Keratinocyte (primary cell): ENCODE data around the gene DISC1. TPM values are rescaled to one million over a fixed set of nuclear protein-coding genes. Genes with fewer than 3 reads are reported as not detected.

ENCODE experiments used
- DNase-seq: peaks from one replicate; pipeline ENCODE4 v3.0.0-alpha.2; 2011; ENCODE audit warnings: low read depth, missing footprints, low spot score
- FAIRE-seq: peaks from 2 replicates; lab custom pipeline; 2011; peaks lifted over from hg19 to GRCh38; lab: Jason Lieb, UNC
- H2AFZ ChIP-seq: 2 replicates; pipeline ENCODE4 v1.6.0; 2012; ENCODE audit warnings: low read length, control low read depth, inconsistent platforms; ENCODE audit not compliant: control insufficient read depth
- H3K27ac ChIP-seq: 2 replicates; pipeline ENCODE4 v1.5.1; 2011; ENCODE audit warnings: low read length; ENCODE audit not compliant: control insufficient read depth, insufficient read depth
- H3K27me3 ChIP-seq: 3 replicates; pipeline ENCODE4 v1.6.0; 2011; ENCODE audit warnings: low read length; ENCODE audit not compliant: control insufficient read depth, insufficient read depth; ENCODE audit errors: extremely low read depth
- H3K36me3 ChIP-seq, 2 experiments: 2 replicates in 1 of 2; 3 replicates in 1 of 2; pipeline ENCODE4 v1.5.1; 2011; ENCODE audit warnings: low read length in 2 of 2, mild to moderate bottlenecking in 1 of 2; ENCODE audit not compliant: control insufficient read depth in 2 of 2, insufficient read depth in 2 of 2; ENCODE audit errors: extremely low read depth in 1 of 2
- H3K4me1 ChIP-seq: 3 replicates; pipeline ENCODE4 v1.5.1; 2011; ENCODE audit warnings: low read length; ENCODE audit not compliant: control insufficient read depth, insufficient read depth; ENCODE audit errors: extremely low read depth
- H3K4me2 ChIP-seq: 3 replicates; pipeline ENCODE4 v1.6.0; 2011; ENCODE audit warnings: low read depth, low read length; ENCODE audit not compliant: control insufficient read depth, insufficient read depth; ENCODE audit errors: extremely low read depth
- H3K4me3 ChIP-seq, 3 experiments: fragments of 200-600 bp in 1 of 3; sonication (generic) in 1 of 3; 2 replicates in 2 of 3; 3 replicates in 1 of 3; pipeline ENCODE4 v1.5.1; 2011 to 2016; ENCODE audit warnings: low read length in 3 of 3, mild to moderate bottlenecking in 3 of 3, control low read depth in 2 of 3, inconsistent platforms in 1 of 3, low read depth in 1 of 3, mixed read lengths in 1 of 3, mixed run types in 1 of 3, moderate library complexity in 1 of 3; ENCODE audit not compliant: control insufficient read depth in 2 of 3, insufficient read depth in 2 of 3; ENCODE audit errors: extremely low read depth in 1 of 3
- H3K79me2 ChIP-seq: 2 replicates; pipeline ENCODE4 v1.6.0; 2012; ENCODE audit warnings: low read length; ENCODE audit not compliant: control insufficient read depth, insufficient read depth
- H3K9ac ChIP-seq: 3 replicates; pipeline ENCODE4 v1.6.0; 2011; ENCODE audit warnings: low read length; ENCODE audit not compliant: control insufficient read depth, insufficient read depth; ENCODE audit errors: extremely low read depth
- H3K9me1 ChIP-seq: 3 replicates; pipeline ENCODE4 v1.6.0; 2011; ENCODE audit warnings: low read length; ENCODE audit not compliant: control insufficient read depth, insufficient read depth; ENCODE audit errors: extremely low read depth
- H3K9me3 ChIP-seq: 2 replicates; pipeline ENCODE4 v1.5.1; 2012; ENCODE audit warnings: low read depth, low read length; ENCODE audit not compliant: control insufficient read depth
- H4K20me1 ChIP-seq: 3 replicates; pipeline ENCODE4 v1.6.0; 2011; ENCODE audit warnings: low read length; ENCODE audit not compliant: control insufficient read depth, insufficient read depth; ENCODE audit errors: extremely low read depth
- CTCF ChIP-seq, 3 experiments: IDR thresholded peaks in 1 of 3; conservative IDR thresholded peaks in 1 of 3; optimal IDR thresholded peaks in 1 of 3; 2 replicates in 2 of 3; 3 replicates in 1 of 3; pipeline versions ENCODE3 to v1.5.1; 2011; ENCODE audit warnings: low read length in 3 of 3, mild to moderate bottlenecking in 3 of 3, moderate library complexity in 2 of 3, control low read depth in 1 of 3, inconsistent platforms in 1 of 3; ENCODE audit not compliant: insufficient read depth in 2 of 3; ENCODE audit errors: extremely low read depth in 1 of 3
- EZH2 ChIP-seq: IDR thresholded peaks from one replicate; pipeline ENCODE4 v1.6.1; 2012; ENCODE audit warnings: inconsistent platforms, mild to moderate bottlenecking, low read length, moderate library complexity
- dilution Hi-C: fragments of 300-500 bp; cut with MboI; formaldehyde crosslinking; loops from one replicate; pipeline ENCODE4 v1.7.0; 2020; ENCODE audit warnings: low sequenced_read_pairs; ENCODE audit not compliant: extremely low pct_ligation_motif_present
- polyA plus RNA-seq, 5 experiments: library from polyadenylated mRNA; depleted of rRNA in 3 of 5; stranded (reverse) in 3 of 5; stranded (forward) in 1 of 5; unstranded in 1 of 5; fragments of >200 nt; gene quantifications; 1 replicate in 1 of 5; 2 replicates in 3 of 5; 3 replicates in 1 of 5; pipeline versions ENCODE4 v1.2.1 to v1.2.3, GENCODE V29; 2011 to 2012; ENCODE audit warnings: missing spikeins in 2 of 5, low read depth in 1 of 5, low replicate concordance in 1 of 5

DISC1 gene
- polyA plus RNA-seq, 1 donor (not counting 4 experiments of a cell fraction or from before 2014, with no cell fraction given): 0.47 TPM

DNA sequence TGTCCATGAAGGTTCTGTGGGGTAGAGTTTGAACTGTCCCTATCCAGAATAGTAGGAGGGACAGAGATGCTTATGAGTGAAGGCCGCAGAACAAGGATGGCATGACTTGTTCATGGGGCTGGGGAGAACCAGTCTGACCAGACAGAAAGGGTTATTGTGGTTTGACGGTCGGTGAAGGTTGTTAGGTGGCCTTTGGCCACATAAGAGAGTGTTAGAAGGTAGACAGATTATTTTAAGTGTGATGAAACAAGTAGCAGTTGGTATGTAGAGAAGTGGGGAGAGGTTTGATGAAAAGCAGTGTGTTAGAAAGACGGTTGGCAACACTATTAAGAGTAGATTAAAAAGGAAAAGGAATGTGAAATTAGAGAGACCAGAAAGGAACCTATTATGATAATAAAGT is 355.1 kb downstream of the DISC1 start:
- Histone ChIP-seq H3K79me2 (no peaks in the 10 kb centered on the region), H3K9me3 (no peaks in the 10 kb centered on the region), H3K27ac (no peak overlapping the region), H4K20me1 (no peaks in the 10 kb centered on the region), H2AFZ (no peak overlapping the region), H3K9me1 (no peaks in the 10 kb centered on the region), H3K4me1 (no peaks in the 10 kb centered on the region), H3K9ac (no peak overlapping the region), H3K27me3 (no peaks in the 10 kb centered on the region), H3K4me3 (no peak overlapping the region), H3K4me2 (no peak overlapping the region), H3K36me3 (no peaks in the 10 kb centered on the region)
- DNase-seq (no peak), FAIRE-seq (no peak)
- dilution Hi-C loops: no loop called here
- TF ChIP-seq CTCF (optimal IDR thresholded peaks at IDR 0.05 in 1 of 3, IDR thresholded peaks at IDR 0.05 in 1 of 3, conservative IDR thresholded peaks at IDR 0.05 in 1 of 3; ENCODE audit: extremely low read depth in 1 of 3, insufficient read depth in 2 of 3, low read length in 3 of 3) (no peak), EZH2 (no peak)

- Histone ChIP-seq H3K27ac (no peak overlapping the region), H3K4me1 (no peaks in the 10 kb centered on the region), H4K20me1 (no peaks in the 10 kb centered on the region), H3K4me3 (no peak overlapping the region), H3K4me2 (no peak overlapping the region), H3K9me3 (no peaks in the 10 kb centered on the region), H3K27me3 (no peaks in the 10 kb centered on the region), H3K9me1 (no peaks in the 10 kb centered on the region), H3K9ac (no peak overlapping the region), H3K79me2 (no peaks in the 10 kb centered on the region), H3K36me3 (no peaks in the 10 kb centered on the region), H2AFZ (no peak overlapping the region)
- dilution Hi-C loops: no loop called here
- FAIRE-seq (no peak), DNase-seq (no peak)
- TF ChIP-seq EZH2: no peak
Measured at GRCh38 chr1:231982871-231983587, 356.4 kb downstream of the DISC1 start.
